Brain microvascular endothelial cell (primary cell): Measurements from ENCODE around the gene SPECC1L.

ENCODE experiments used
- DNase-seq: peaks from one replicate; pipeline ENCODE4 v3.0.0-alpha.2; 2020
- H3K27ac ChIP-seq: fragments of 250-450 bp; sonication (Bioruptor Pico); 2 replicates; pipeline ENCODE4 v1.5.1; 2020; ENCODE audit warnings: mild to moderate bottlenecking, moderate library complexity
- H3K27me3 ChIP-seq: fragments of 250-450 bp; sonication (Bioruptor Pico); replicated peaks from 2 replicates; pipeline ENCODE4 v1.5.1; 2020; ENCODE audit warnings: mild to moderate bottlenecking
- H3K36me3 ChIP-seq: fragments of 250-450 bp; sonication (Bioruptor Pico); replicated peaks from 2 replicates; pipeline ENCODE4 v1.5.1; 2020; ENCODE audit warnings: mild to moderate bottlenecking
- H3K4me3 ChIP-seq: 2 replicates; pipeline ENCODE4 v1.5.1; 2011; ENCODE audit warnings: low read depth, mild to moderate bottlenecking, control low read depth, low read length, moderate library complexity
- in situ Hi-C: cut with HindIII; loops from 2 replicates; pipeline ENCODE4 v1.10.0; 2017; ENCODE audit warnings: low sequenced_read_pairs, low pct_ligation_motif_present
- TF ChIP-seq, protein P1 (sequence below): IDR thresholded peaks from 2 replicates; pipeline ENCODE4 v1.5.1; 2011; ENCODE audit warnings: low read depth, mild to moderate bottlenecking, moderate library complexity, low read length, control low read depth, inconsistent platforms; ENCODE audit errors: missing control alignments

Gene SPECC1L

DNA sequence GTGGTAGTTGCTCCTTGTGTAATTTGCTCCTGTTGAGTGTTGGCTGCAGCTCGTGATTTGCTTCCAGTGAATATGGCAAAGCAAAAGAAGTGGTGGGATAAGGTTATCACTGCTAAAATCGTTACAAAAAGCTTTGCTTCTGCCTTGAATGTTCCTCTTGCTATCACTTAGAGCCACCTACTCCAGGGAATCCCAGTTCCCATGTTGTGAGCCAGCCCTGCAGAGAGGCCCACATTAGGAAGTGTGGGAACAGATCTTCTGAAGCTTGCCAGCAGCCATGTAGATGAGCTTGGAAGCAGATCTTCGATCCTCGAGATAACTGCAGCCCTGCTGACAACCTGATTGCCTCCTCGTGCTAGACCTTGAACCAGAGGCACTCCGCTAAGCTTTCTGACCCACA is 71.0 kb downstream of the SPECC1L start:
- in situ Hi-C loops: loop anchor here (25.0 kb wide), 1 partner anchor 171 kb away; no protein-coding TSS in a partner anchor
- H3K4me3 ChIP-seq: no peak overlapping the region
- DNase-seq: no peak
- H3K36me3 ChIP-seq: peaks cover 29% of the 10 kb centered on the region
- H3K27me3 ChIP-seq: no peaks in the 10 kb centered on the region
- TF ChIP-seq, protein P1, sequence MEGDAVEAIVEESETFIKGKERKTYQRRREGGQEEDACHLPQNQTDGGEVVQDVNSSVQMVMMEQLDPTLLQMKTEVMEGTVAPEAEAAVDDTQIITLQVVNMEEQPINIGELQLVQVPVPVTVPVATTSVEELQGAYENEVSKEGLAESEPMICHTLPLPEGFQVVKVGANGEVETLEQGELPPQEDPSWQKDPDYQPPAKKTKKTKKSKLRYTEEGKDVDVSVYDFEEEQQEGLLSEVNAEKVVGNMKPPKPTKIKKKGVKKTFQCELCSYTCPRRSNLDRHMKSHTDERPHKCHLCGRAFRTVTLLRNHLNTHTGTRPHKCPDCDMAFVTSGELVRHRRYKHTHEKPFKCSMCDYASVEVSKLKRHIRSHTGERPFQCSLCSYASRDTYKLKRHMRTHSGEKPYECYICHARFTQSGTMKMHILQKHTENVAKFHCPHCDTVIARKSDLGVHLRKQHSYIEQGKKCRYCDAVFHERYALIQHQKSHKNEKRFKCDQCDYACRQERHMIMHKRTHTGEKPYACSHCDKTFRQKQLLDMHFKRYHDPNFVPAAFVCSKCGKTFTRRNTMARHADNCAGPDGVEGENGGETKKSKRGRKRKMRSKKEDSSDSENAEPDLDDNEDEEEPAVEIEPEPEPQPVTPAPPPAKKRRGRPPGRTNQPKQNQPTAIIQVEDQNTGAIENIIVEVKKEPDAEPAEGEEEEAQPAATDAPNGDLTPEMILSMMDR: no peak
- no peak overlapping the region for H3K27ac ChIP-seq

DNA sequence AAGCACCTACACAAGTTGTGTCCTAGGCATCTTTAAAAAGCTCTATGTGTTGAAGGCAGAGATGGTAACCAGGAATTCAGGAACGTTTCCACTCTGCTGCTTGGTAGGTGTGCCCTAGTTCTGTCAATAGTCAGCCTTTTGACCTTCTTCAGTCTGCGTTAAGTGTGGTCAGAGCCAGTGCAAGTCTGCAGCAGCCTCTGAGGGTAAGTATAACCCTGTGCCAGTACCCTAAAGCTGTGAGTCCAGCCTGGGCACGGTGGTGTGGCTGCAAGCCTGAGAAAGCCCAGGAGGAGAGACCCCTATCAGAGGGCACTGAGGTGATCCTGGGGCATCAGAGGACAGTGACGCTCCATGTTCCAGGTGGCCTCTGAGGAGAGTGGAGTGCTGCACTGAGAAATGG is 80.0 kb downstream of the SPECC1L start:
- no peak for DNase-seq
- H3K4me3 ChIP-seq: no peak overlapping the region
- H3K36me3 ChIP-seq: peaks cover 67% of the 10 kb centered on the region
- in situ Hi-C loops: no loop called here
- TF ChIP-seq, protein P1: no peak
- H3K27me3 ChIP-seq: no peaks in the 10 kb centered on the region
- no peak overlapping the region for H3K27ac ChIP-seq

DNA sequence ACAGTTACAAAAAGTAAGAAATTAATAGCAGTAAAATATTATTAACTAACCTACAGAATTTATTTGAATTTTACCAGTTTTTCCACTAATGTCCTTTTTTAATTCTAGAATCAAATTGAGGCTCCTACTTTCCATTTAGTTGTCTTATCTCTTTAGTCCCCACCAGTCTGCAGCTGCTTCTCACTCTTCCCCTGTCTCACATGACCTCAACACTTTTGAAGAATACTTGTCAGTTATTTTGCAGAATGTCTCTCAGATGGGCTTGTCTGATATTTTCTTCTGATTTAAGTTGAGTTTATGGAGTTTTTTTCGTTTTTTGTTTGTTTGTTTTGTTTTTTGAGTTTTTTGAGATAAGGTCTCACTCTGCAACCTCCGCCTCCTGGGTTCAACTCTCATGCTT is 82.5 kb downstream of the SPECC1L start:
- H3K36me3 ChIP-seq: peaks cover 51% of the 10 kb centered on the region
- H3K4me3 ChIP-seq: no peak overlapping the region
- TF ChIP-seq, protein P1: no peak
- no peak for DNase-seq
- in situ Hi-C loops: no loop called here
- H3K27me3 ChIP-seq: no peaks in the 10 kb centered on the region
- no peak overlapping the region for H3K27ac ChIP-seq

DNA sequence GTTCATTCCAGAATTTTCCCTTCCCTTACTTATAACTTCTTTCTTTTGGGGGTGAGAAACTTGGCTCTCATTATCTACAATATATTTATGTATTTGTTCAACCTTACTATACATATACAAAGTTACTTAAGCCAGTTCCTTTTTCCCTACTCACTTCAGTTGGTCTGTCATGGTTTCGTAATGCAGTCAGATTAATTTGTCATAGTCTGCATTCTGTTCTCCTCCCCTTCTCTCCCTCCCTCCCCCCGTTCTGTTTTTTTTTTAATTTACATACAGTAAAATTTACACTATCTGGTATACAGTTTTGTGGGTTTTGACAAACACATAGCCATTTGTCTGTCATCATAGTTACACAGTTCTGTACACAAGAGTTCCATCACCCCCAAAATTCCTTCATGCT is 84.9 kb downstream of the SPECC1L start:
- DNase-seq: no peak
- in situ Hi-C loops: no loop called here
- TF ChIP-seq, protein P1: no peak

DNA sequence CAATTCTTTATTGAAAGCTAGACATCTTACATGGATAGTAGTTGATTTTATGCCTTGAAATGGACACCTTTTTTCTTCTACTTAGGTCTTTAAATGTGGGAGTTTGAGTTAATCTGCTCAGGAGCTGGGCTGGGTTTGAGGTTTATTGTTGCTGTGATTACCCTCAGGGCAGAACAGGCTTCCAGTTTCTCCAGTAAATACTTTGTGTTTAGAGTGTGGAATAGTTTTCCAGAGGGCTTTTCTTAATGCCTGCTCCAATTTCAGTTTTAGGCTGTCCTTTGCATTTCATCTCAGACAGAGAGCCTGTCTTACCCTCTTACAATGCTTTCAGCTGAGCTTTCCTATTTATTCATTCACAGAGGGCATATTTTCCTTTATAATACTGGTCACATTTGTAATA is 86.9 kb downstream of the SPECC1L start:
- in situ Hi-C loops: no loop called here
- Histone ChIP-seq H3K27me3 (no peaks in the 10 kb centered on the region), H3K4me3 (no peak overlapping the region), H3K27ac (no peak overlapping the region), H3K36me3 (peaks cover 33% of the 10 kb centered on the region)
- no peak for DNase-seq
- TF ChIP-seq, protein P1: no peak

More for the DNA sequence above, 84.9 kb downstream of the SPECC1L start:
- Histone ChIP-seq H3K4me3 (no peak overlapping the region), H3K27me3 (no peaks in the 10 kb centered on the region), H3K36me3 (peaks cover 33% of the 10 kb centered on the region), H3K27ac (no peak overlapping the region)

DNA sequence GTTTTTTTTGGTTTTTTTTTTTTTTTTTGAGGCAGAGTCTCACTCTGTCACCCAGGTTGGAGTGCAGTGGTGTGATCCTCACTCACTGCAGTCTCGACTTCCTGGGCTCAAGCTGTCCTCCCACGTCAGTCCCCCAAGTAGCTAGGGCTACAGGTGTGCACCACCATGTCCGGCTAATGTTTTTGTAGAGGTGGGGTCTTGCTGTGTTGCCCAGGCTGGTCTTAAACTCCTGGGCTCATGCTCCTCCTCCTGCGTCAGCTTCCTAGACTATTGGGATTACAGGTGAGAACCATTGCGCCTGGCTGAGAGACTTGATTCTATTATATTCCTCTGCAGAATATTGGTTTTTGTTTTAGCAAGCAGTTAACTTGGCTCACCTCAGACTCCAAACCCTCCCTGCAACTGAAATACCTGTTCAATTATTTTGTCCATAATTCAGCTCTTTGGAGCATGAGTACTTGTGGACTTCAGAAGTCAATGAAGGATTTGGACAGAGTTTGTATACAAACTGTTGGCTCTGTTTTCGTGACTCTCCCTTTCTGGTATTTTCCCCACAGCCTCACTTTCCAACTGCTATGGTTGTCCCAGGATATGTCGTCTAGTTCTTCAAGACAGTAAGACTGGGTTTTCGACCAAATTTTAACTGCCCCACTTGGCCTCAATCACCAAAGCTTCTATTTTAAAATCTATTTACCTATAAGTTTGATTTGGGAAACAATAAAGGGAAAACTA is 87.6 kb downstream of the SPECC1L start:
- Histone ChIP-seq H3K4me3 (no peak overlapping the region), H3K27ac (no peak overlapping the region), H3K36me3 (peaks cover 33% of the 10 kb centered on the region)

More for the DNA sequence above, 87.6 kb downstream of the SPECC1L start:
- TF ChIP-seq, protein P1: no peak
- no peak for DNase-seq
- in situ Hi-C loops: no loop called here
- no peaks in the 10 kb centered on the region for H3K27me3 ChIP-seq
